Keratinocyte (primary cell): ENCODE results near the gene DNAJC7. TPM values are rescaled to one million over a fixed set of nuclear protein-coding genes. Genes with fewer than 3 reads are reported as not detected.

Experiments used
- DNase-seq: peaks from one replicate; pipeline ENCODE4 v3.0.0-alpha.2; 2011; ENCODE audit warnings: low read depth, missing footprints, low spot score
- FAIRE-seq: peaks from 2 replicates; lab custom pipeline; 2011; peaks lifted over from hg19 to GRCh38; lab: Jason Lieb, UNC
- H2AFZ ChIP-seq: 2 replicates; pipeline ENCODE4 v1.6.0; 2012; ENCODE audit warnings: low read length, control low read depth, inconsistent platforms; ENCODE audit not compliant: control insufficient read depth
- H3K27ac ChIP-seq: 2 replicates; pipeline ENCODE4 v1.5.1; 2011; ENCODE audit warnings: low read length; ENCODE audit not compliant: control insufficient read depth, insufficient read depth
- H3K27me3 ChIP-seq: 3 replicates; pipeline ENCODE4 v1.6.0; 2011; ENCODE audit warnings: low read length; ENCODE audit not compliant: control insufficient read depth, insufficient read depth; ENCODE audit errors: extremely low read depth
- H3K36me3 ChIP-seq, 2 experiments: 2 replicates in 1 of 2; 3 replicates in 1 of 2; pipeline ENCODE4 v1.5.1; 2011; ENCODE audit warnings: low read length in 2 of 2, mild to moderate bottlenecking in 1 of 2; ENCODE audit not compliant: control insufficient read depth in 2 of 2, insufficient read depth in 2 of 2; ENCODE audit errors: extremely low read depth in 1 of 2
- H3K4me1 ChIP-seq: 3 replicates; pipeline ENCODE4 v1.5.1; 2011; ENCODE audit warnings: low read length; ENCODE audit not compliant: control insufficient read depth, insufficient read depth; ENCODE audit errors: extremely low read depth
- H3K4me2 ChIP-seq: 3 replicates; pipeline ENCODE4 v1.6.0; 2011; ENCODE audit warnings: low read depth, low read length; ENCODE audit not compliant: control insufficient read depth, insufficient read depth; ENCODE audit errors: extremely low read depth
- H3K4me3 ChIP-seq, 3 experiments: fragments of 200-600 bp in 1 of 3; sonication (generic) in 1 of 3; 2 replicates in 2 of 3; 3 replicates in 1 of 3; pipeline ENCODE4 v1.5.1; 2011 to 2016; ENCODE audit warnings: low read length in 3 of 3, mild to moderate bottlenecking in 3 of 3, control low read depth in 2 of 3, inconsistent platforms in 1 of 3, low read depth in 1 of 3, mixed read lengths in 1 of 3, mixed run types in 1 of 3, moderate library complexity in 1 of 3; ENCODE audit not compliant: control insufficient read depth in 2 of 3, insufficient read depth in 2 of 3; ENCODE audit errors: extremely low read depth in 1 of 3
- H3K79me2 ChIP-seq: 2 replicates; pipeline ENCODE4 v1.6.0; 2012; ENCODE audit warnings: low read length; ENCODE audit not compliant: control insufficient read depth, insufficient read depth
- H3K9ac ChIP-seq: 3 replicates; pipeline ENCODE4 v1.6.0; 2011; ENCODE audit warnings: low read length; ENCODE audit not compliant: control insufficient read depth, insufficient read depth; ENCODE audit errors: extremely low read depth
- H3K9me1 ChIP-seq: 3 replicates; pipeline ENCODE4 v1.6.0; 2011; ENCODE audit warnings: low read length; ENCODE audit not compliant: control insufficient read depth, insufficient read depth; ENCODE audit errors: extremely low read depth
- H3K9me3 ChIP-seq: 2 replicates; pipeline ENCODE4 v1.5.1; 2012; ENCODE audit warnings: low read depth, low read length; ENCODE audit not compliant: control insufficient read depth
- H4K20me1 ChIP-seq: 3 replicates; pipeline ENCODE4 v1.6.0; 2011; ENCODE audit warnings: low read length; ENCODE audit not compliant: control insufficient read depth, insufficient read depth; ENCODE audit errors: extremely low read depth
- CTCF ChIP-seq, 3 experiments: IDR thresholded peaks in 1 of 3; conservative IDR thresholded peaks in 1 of 3; optimal IDR thresholded peaks in 1 of 3; 2 replicates in 2 of 3; 3 replicates in 1 of 3; pipeline versions ENCODE3 to v1.5.1; 2011; ENCODE audit warnings: low read length in 3 of 3, mild to moderate bottlenecking in 3 of 3, moderate library complexity in 2 of 3, control low read depth in 1 of 3, inconsistent platforms in 1 of 3; ENCODE audit not compliant: insufficient read depth in 2 of 3; ENCODE audit errors: extremely low read depth in 1 of 3
- EZH2 ChIP-seq: IDR thresholded peaks from one replicate; pipeline ENCODE4 v1.6.1; 2012; ENCODE audit warnings: inconsistent platforms, mild to moderate bottlenecking, low read length, moderate library complexity
- dilution Hi-C: fragments of 300-500 bp; cut with MboI; formaldehyde crosslinking; loops from one replicate; pipeline ENCODE4 v1.7.0; 2020; ENCODE audit warnings: low sequenced_read_pairs; ENCODE audit not compliant: extremely low pct_ligation_motif_present
- polyA plus RNA-seq, 5 experiments: library from polyadenylated mRNA; depleted of rRNA in 3 of 5; stranded (reverse) in 3 of 5; stranded (forward) in 1 of 5; unstranded in 1 of 5; fragments of >200 nt; gene quantifications; 1 replicate in 1 of 5; 2 replicates in 3 of 5; 3 replicates in 1 of 5; pipeline versions ENCODE4 v1.2.1 to v1.2.3, GENCODE V29; 2011 to 2012; ENCODE audit warnings: missing spikeins in 2 of 5, low read depth in 1 of 5, low replicate concordance in 1 of 5

DNAJC7 gene
- polyA plus RNA-seq, 1 donor (not counting 4 experiments of a cell fraction or from before 2014, with no cell fraction given), result 82.5 TPM

GRCh38 chr17:41941168-41941567, 76.1 kb downstream of the DNAJC7 start:
- Histone ChIP-seq H3K4me2 (no peak overlapping the region), H4K20me1 (no peaks in the 10 kb centered on the region), H3K9me3 (no peaks in the 10 kb centered on the region), H3K36me3 (no peaks in the 10 kb centered on the region), H3K79me2 (no peaks in the 10 kb centered on the region), H2AFZ (no peak overlapping the region), H3K9ac (no peak overlapping the region), H3K4me1 (no peaks in the 10 kb centered on the region), H3K27me3 (peaks cover 3% of the 10 kb centered on the region), H3K9me1 (no peaks in the 10 kb centered on the region), H3K27ac (no peak overlapping the region), H3K4me3 (no peak overlapping the region)
- DNase-seq (no peak), FAIRE-seq (no peak)
- dilution Hi-C loops, result no loop called here
- no peak for TF ChIP-seq EZH2
- TF ChIP-seq CTCF (optimal IDR thresholded peaks at IDR 0.05 in 1 of 3, IDR thresholded peaks at IDR 0.05 in 1 of 3, conservative IDR thresholded peaks at IDR 0.05 in 1 of 3; ENCODE audit: extremely low read depth in 1 of 3, insufficient read depth in 2 of 3, low read length in 3 of 3), result no peak

GRCh38 chr17:41939693-41940090, 77.5 kb downstream of the DNAJC7 start:
- Histone ChIP-seq H3K27ac (no peak overlapping the region), H3K79me2 (no peaks in the 10 kb centered on the region), H3K4me2 (no peak overlapping the region), H3K9ac (no peak overlapping the region), H3K4me1 (no peaks in the 10 kb centered on the region), H3K4me3 (no peak overlapping the region), H3K27me3 (peaks cover 3% of the 10 kb centered on the region), H3K9me3 (no peaks in the 10 kb centered on the region), H3K9me1 (no peaks in the 10 kb centered on the region), H4K20me1 (no peaks in the 10 kb centered on the region), H3K36me3 (no peaks in the 10 kb centered on the region), H2AFZ (no peak overlapping the region)
- DNase-seq (no peak), FAIRE-seq (no peak)
- dilution Hi-C loops, result no loop called here
- TF ChIP-seq EZH2 (no peak), CTCF (optimal IDR thresholded peaks at IDR 0.05 in 1 of 3, IDR thresholded peaks at IDR 0.05 in 1 of 3, conservative IDR thresholded peaks at IDR 0.05 in 1 of 3; ENCODE audit: extremely low read depth in 1 of 3, insufficient read depth in 2 of 3, low read length in 3 of 3) (no peak)
